Trophoblast cell (in vitro differentiated cells and primary cell): ENCODE measurements around the gene ZFAND2A.

Source experiments
- DNase-seq, 2 donors: peaks; one replicate each; pipeline ENCODE4 v3.0.0-alpha.2; 2016
- H2AFZ ChIP-seq: 2 replicates; pipeline ENCODE4 v1.6.1; 2013; ENCODE audit warnings: low read length, moderate library complexity, mild to moderate bottlenecking; ENCODE audit not compliant: insufficient read depth, poor library complexity
- H2AK5ac ChIP-seq: 2 replicates; pipeline ENCODE4 v1.6.1; 2013; ENCODE audit warnings: mild to moderate bottlenecking, low read length
- H2BK120ac ChIP-seq: 2 replicates; pipeline ENCODE4 v1.6.1; 2013; ENCODE audit warnings: low read length, mild to moderate bottlenecking, moderate library complexity; ENCODE audit not compliant: insufficient read depth, poor library complexity
- H2BK12ac ChIP-seq: 2 replicates; pipeline ENCODE4 v1.6.1; 2013; ENCODE audit warnings: mild to moderate bottlenecking, low read length, moderate library complexity
- H2BK5ac ChIP-seq: 2 replicates; pipeline ENCODE4 v1.6.1; 2013; ENCODE audit warnings: low read length, low read depth, moderate library complexity, mild to moderate bottlenecking; ENCODE audit not compliant: poor library complexity
- H3K14ac ChIP-seq: 2 replicates; pipeline ENCODE4 v1.6.1; 2013; ENCODE audit warnings: mild to moderate bottlenecking, low read length
- H3K18ac ChIP-seq: 2 replicates; pipeline ENCODE4 v1.6.1; 2013; ENCODE audit warnings: mild to moderate bottlenecking, low read length
- H3K23ac ChIP-seq: 2 replicates; pipeline ENCODE4 v1.6.1; 2013; ENCODE audit warnings: low read length
- H3K27ac ChIP-seq: 2 replicates; pipeline ENCODE4 v1.5.1; 2013; ENCODE audit warnings: low read depth, mild to moderate bottlenecking, inconsistent platforms, low read length, moderate library complexity
- H3K27me3 ChIP-seq: 2 replicates; pipeline ENCODE4 v1.6.1; 2013; ENCODE audit warnings: inconsistent platforms, mild to moderate bottlenecking, low read length, moderate library complexity; ENCODE audit not compliant: insufficient read depth
- H3K36me3 ChIP-seq, 2 experiments: 1 replicate in 1 of 2; 2 replicates in 1 of 2; pipeline ENCODE4 v1.6.1; 2013; ENCODE audit warnings: low read length in 2 of 2, mild to moderate bottlenecking in 2 of 2, moderate library complexity in 1 of 2; ENCODE audit not compliant: insufficient read depth in 2 of 2, control insufficient read depth in 1 of 2
- H3K4ac ChIP-seq: 2 replicates; pipeline ENCODE4 v1.6.1; 2013; ENCODE audit warnings: low read depth, mild to moderate bottlenecking, low read length, moderate library complexity
- H3K4me1 ChIP-seq, 2 experiments: 1 replicate in 1 of 2; 2 replicates in 1 of 2; pipeline ENCODE4 v1.6.1; 2013; ENCODE audit warnings: low read length in 2 of 2, mild to moderate bottlenecking in 2 of 2, moderate library complexity in 1 of 2; ENCODE audit not compliant: insufficient read depth in 2 of 2, control insufficient read depth in 1 of 2
- H3K4me2 ChIP-seq: 2 replicates; pipeline ENCODE4 v1.6.1; 2013; ENCODE audit warnings: inconsistent platforms, mild to moderate bottlenecking, low read length, moderate library complexity
- H3K4me3 ChIP-seq: 2 replicates; pipeline ENCODE4 v1.5.1; 2013; ENCODE audit warnings: mild to moderate bottlenecking, low read depth, low read length, inconsistent platforms
- H3K79me1 ChIP-seq: one replicate; pipeline ENCODE4 v1.6.1; 2013; ENCODE audit warnings: low read length
- H3K79me2 ChIP-seq: 2 replicates; pipeline ENCODE4 v1.6.1; 2013; ENCODE audit warnings: low read length, mild to moderate bottlenecking; ENCODE audit not compliant: control insufficient read depth, insufficient read depth, poor library complexity
- H3K9ac ChIP-seq: 2 replicates; pipeline ENCODE4 v1.6.1; 2013; ENCODE audit warnings: mild to moderate bottlenecking, low read length
- H3K9me3 ChIP-seq: 2 replicates; pipeline ENCODE4 v1.6.1; 2013; ENCODE audit warnings: low read depth, mild to moderate bottlenecking, control low read depth, inconsistent platforms, low read length; ENCODE audit not compliant: insufficient read depth
- H4K12ac ChIP-seq: 2 replicates; pipeline ENCODE4 v1.6.1; 2013; ENCODE audit warnings: low read depth, mild to moderate bottlenecking, low read length, moderate library complexity
- H4K8ac ChIP-seq: 2 replicates; pipeline ENCODE4 v1.6.1; 2013; ENCODE audit warnings: low read depth, mild to moderate bottlenecking, low read length, moderate library complexity
- H4K91ac ChIP-seq: one replicate; pipeline ENCODE4 v1.6.1; 2013; ENCODE audit warnings: low read depth, mild to moderate bottlenecking, low read length, moderate library complexity
- WGBS: extraction: QIAGEN DNeasy Blood & Tissue Kit; methylation state at CpG from one replicate; pipeline ENCODE4 v1.1.7; 2013; ENCODE audit warnings: missing lambda C conversion rate; ENCODE audit not compliant: insufficient read length, insufficient coverage; ENCODE audit errors: extremely low coverage; 5-methylcytosine and 5-hydroxymethylcytosine counted together

The ZFAND2A gene

GRCh38 chr7:1127001-1127400 lies 33.0 kb downstream of the ZFAND2A start:
- no peak for DNase-seq
- Histone ChIP-seq H2BK12ac (no peak overlapping the region), H4K8ac (no peak overlapping the region), H3K36me3 (peaks cover 21 to 22% of the 10 kb centered on the region in 2 experiments), H4K91ac (no peak overlapping the region), H3K4me2 (no peak overlapping the region), H2AK5ac (no peak overlapping the region), H2BK120ac (no peak overlapping the region), H4K12ac (no peak overlapping the region), H2BK5ac (no peak overlapping the region), H3K79me2 (no peaks in the 10 kb centered on the region), H3K4me1 (peaks cover 0 to 2% of the 10 kb centered on the region in 2 experiments), H3K9me3 (no peaks in the 10 kb centered on the region), H3K14ac (no peak overlapping the region), H3K9ac (no peak overlapping the region), H3K18ac (no peak overlapping the region), H3K27me3 (no peaks in the 10 kb centered on the region), H3K4me3 (no peak overlapping the region), H3K23ac (no peak overlapping the region), H2AFZ (no peak overlapping the region), H3K79me1 (no peaks in the 10 kb centered on the region), H3K27ac (no peak overlapping the region), H3K4ac (no peak overlapping the region)
- WGBS, result no CpG with 5 or more reads among the region's 7 CpGs

GRCh38 chr7:1125603-1125969 lies 34.4 kb downstream of the ZFAND2A start:
- Histone ChIP-seq H3K27me3 (no peaks in the 10 kb centered on the region), H3K4me2 (no peak overlapping the region), H3K18ac (no peak overlapping the region), H2BK5ac (no peak overlapping the region), H3K9ac (no peak overlapping the region), H3K9me3 (peaks cover under 1% of the 10 kb centered on the region), H3K36me3 (peaks cover 22 to 24% of the 10 kb centered on the region in 2 experiments), H2BK12ac (no peak overlapping the region), H4K8ac (no peak overlapping the region), H2BK120ac (no peak overlapping the region), H3K4me3 (no peak overlapping the region), H3K4ac (no peak overlapping the region), H3K14ac (no peak overlapping the region), H3K23ac (no peak overlapping the region), H3K27ac (no peak overlapping the region), H3K79me1 (no peaks in the 10 kb centered on the region), H4K12ac (no peak overlapping the region), H3K79me2 (no peaks in the 10 kb centered on the region), H3K4me1 (peaks cover 0 to 2% of the 10 kb centered on the region in 2 experiments), H2AFZ (no peak overlapping the region), H2AK5ac (no peak overlapping the region), H4K91ac (no peak overlapping the region)
- DNase-seq, result no peak
- no CpG with 5 or more reads among the region's 16 CpGs for WGBS

- DNase-seq, result no peak
- WGBS, result no CpG with 5 or more reads among the region's 23 CpGs
- H4K8ac ChIP-seq, result no peak overlapping the region
These were observed 35.0 kb downstream of the ZFAND2A start for GRCh38 chr7:1124816-1125602.

GRCh38 chr7:1124164-1124563 lies 35.8 kb downstream of the ZFAND2A start:
- Histone ChIP-seq H3K9ac (no peak overlapping the region), H3K4me2 (no peak overlapping the region), H2BK12ac (no peak overlapping the region), H4K91ac (no peak overlapping the region), H4K12ac (no peak overlapping the region), H3K4me3 (no peak overlapping the region), H2AK5ac (no peak overlapping the region), H3K9me3 (peaks cover 1% of the 10 kb centered on the region), H3K23ac (no peak overlapping the region), H2AFZ (no peak overlapping the region), H3K27me3 (no peaks in the 10 kb centered on the region), H3K36me3 (peaks cover 21 to 22% of the 10 kb centered on the region in 2 experiments), H2BK120ac (no peak overlapping the region), H3K4ac (no peak overlapping the region), H4K8ac (no peak overlapping the region), H3K79me2 (no peaks in the 10 kb centered on the region), H3K27ac (no peak overlapping the region), H3K14ac (no peak overlapping the region), H3K4me1 (peaks cover 0 to 2% of the 10 kb centered on the region in 2 experiments), H3K79me1 (no peaks in the 10 kb centered on the region), H3K18ac (no peak overlapping the region), H2BK5ac (no peak overlapping the region)
- WGBS, result no CpG with 5 or more reads among the region's 11 CpGs
- no peak for DNase-seq

More at GRCh38 chr7:1124816-1125602, 35.0 kb downstream of the ZFAND2A start:
- H3K27me3 ChIP-seq, result no peaks in the 10 kb centered on the region
- no peak overlapping the region for H2AFZ ChIP-seq
- H4K91ac ChIP-seq, result no peak overlapping the region
- H3K18ac ChIP-seq, result no peak overlapping the region
- no peak overlapping the region for H2AK5ac ChIP-seq
- H3K9me3 ChIP-seq, result peaks cover 1% of the 10 kb centered on the region
- H3K4me2 ChIP-seq, result no peak overlapping the region
- H2BK12ac ChIP-seq, result no peak overlapping the region
- H3K79me2 ChIP-seq, result no peaks in the 10 kb centered on the region
- no peak overlapping the region for H3K4ac ChIP-seq
- no peak overlapping the region for H3K27ac ChIP-seq
- H3K9ac ChIP-seq, result no peak overlapping the region
- H3K36me3 ChIP-seq, result peaks cover 22 to 24% of the 10 kb centered on the region in 2 experiments
- no peak overlapping the region for H3K23ac ChIP-seq
- no peak overlapping the region for H4K12ac ChIP-seq
- no peak overlapping the region for H2BK120ac ChIP-seq
- H3K14ac ChIP-seq, result no peak overlapping the region
- H3K4me3 ChIP-seq, result no peak overlapping the region
- no peak overlapping the region for H2BK5ac ChIP-seq
- peaks cover 0 to 2% of the 10 kb centered on the region in 2 experiments for H3K4me1 ChIP-seq
- no peaks in the 10 kb centered on the region for H3K79me1 ChIP-seq
